ENCODE data around the gene DCXR. TPM values are rescaled to one million over a fixed set of nuclear protein-coding genes. Genes with fewer than 3 reads are reported as not detected.

DCXR gene
- total RNA-seq, 1 experiment from 2014 or later, result 306 TPM

GRCh38 chr17:82076785-82077591 is 39.5 kb upstream of the DCXR start:
- Histone ChIP-seq H2AFZ (ENCODE audit: low read depth, low read length, poor library complexity, severe bottlenecking) (no peak overlapping the region), H3K9ac (ENCODE audit: low read length) (no peak overlapping the region), H3K4me3 (replicated peaks in 1 of 2; ENCODE audit: low read depth in 1 of 2, low read length in 2 of 2) (no peak overlapping the region), H3K9me2 (ENCODE audit: insufficient read depth) (no peaks in the 10 kb centered on the region), H3K27me3 (ENCODE audit: insufficient read depth, low read length) (no peaks in the 10 kb centered on the region), H3K36me3 (ENCODE audit: control insufficient read depth in 1 of 2, insufficient read depth in 2 of 2, low read length in 2 of 2) (peaks cover 27 to 32% of the 10 kb centered on the region in 2 experiments; a peak in 3 of 4 replicates), H3K79me2 (ENCODE audit: insufficient read depth, low read length) (no peaks in the 10 kb centered on the region), H3K4me2 (ENCODE audit: low read length) (no peak overlapping the region), H3K9me3 (ENCODE audit: control insufficient read depth in 1 of 2, insufficient read depth in 1 of 2, low read depth in 1 of 2, low read length in 2 of 2) (no peaks in the 10 kb centered on the region), H4K20me1 (ENCODE audit: insufficient read depth) (peaks cover 9% of the 10 kb centered on the region; the same call in 1 of the 2 replicates), H3K4me1 (ENCODE audit: control insufficient read depth in 1 of 2, insufficient read depth in 2 of 2, low read length in 2 of 2) (no peaks in the 10 kb centered on the region), H3K27ac (ENCODE audit: low read depth, low read length) (0 out of 2 replicates have a peak overlapping the region, but pooled peaks have one; percentile 5)
- ATAC-seq (peak; percentile 57), DNase-seq (ENCODE audit: low read depth, low spot score) (no peak)
- TF ChIP-seq EGR1 (IDR thresholded peaks at IDR 0.05; ENCODE audit: low read depth) (no peak), ZFX (IDR thresholded peaks at IDR 0.05) (0 out of 2 replicates have a peak, but pooled peaks have one; percentile 25), POLR2AphosphoS5 (IDR thresholded peaks at IDR 0.05; ENCODE audit: low read depth, low read length) (peak; percentile 41; the same call in 1 of the 2 replicates)
- CTCF ChIA-PET, result interaction anchor here (2.0 kb wide), 1 partner anchor 46 kb away, joined by 5 read pairs; no protein-coding TSS in a partner anchor
- RAD21 ChIA-PET (ENCODE audit: low non-redundant PET in 1 of 2, low total read pairs in 2 of 2, uncharacterized antibody in 2 of 2, unreplicated experiment in 2 of 2), result no interaction called here
- BruUV-seq (replicated peaks), result no TSS peak
- POLR2A ChIA-PET, result interaction anchor here (1.9 kb wide), 1 partner anchor 22 kb away, joined by 5 read pairs; the partner anchor contains the start of gene FASN
- intact Hi-C loops (cut with micrococcal nuclease), result no loop called here

- H3K36me3 ChIP-seq (ENCODE audit: control insufficient read depth in 1 of 2, insufficient read depth in 2 of 2, low read length in 2 of 2), result peaks cover 21 to 25% of the 10 kb centered on the region in 2 experiments; a peak in 3 of 4 replicates
- no peaks in the 10 kb centered on the region for H3K4me1 ChIP-seq (ENCODE audit: control insufficient read depth in 1 of 2, insufficient read depth in 2 of 2, low read length in 2 of 2)
- no peaks in the 10 kb centered on the region for H3K9me3 ChIP-seq (ENCODE audit: control insufficient read depth in 1 of 2, insufficient read depth in 1 of 2, low read depth in 1 of 2, low read length in 2 of 2)
- no peaks in the 10 kb centered on the region for H3K27me3 ChIP-seq (ENCODE audit: insufficient read depth, low read length)
- DNase-seq (ENCODE audit: low read depth, low spot score) (no peak), ATAC-seq (no peak)
- ChIA-PET POLR2A (interaction anchor here (1.9 kb wide), 1 partner anchor 22 kb away, joined by 5 read pairs; the partner anchor contains the start of gene FASN), CTCF (interaction anchor here (2.0 kb wide), 1 partner anchor 46 kb away, joined by 5 read pairs; no protein-coding TSS in a partner anchor), RAD21 (ENCODE audit: low non-redundant PET in 1 of 2, low total read pairs in 2 of 2, uncharacterized antibody in 2 of 2, unreplicated experiment in 2 of 2) (interaction anchor here in 1 of 2 experiments (0.5 kb wide), 1 partner anchor 28 kb away, joined by 3 read pairs; no protein-coding TSS in a partner anchor)
- no peak overlapping the region for H3K9ac ChIP-seq (ENCODE audit: low read length)
- 0 out of 2 replicates have a peak overlapping the region, but pooled peaks have one; percentile 5 for H3K27ac ChIP-seq (ENCODE audit: low read depth, low read length)
- no peaks in the 10 kb centered on the region for H3K79me2 ChIP-seq (ENCODE audit: insufficient read depth, low read length)
- BruUV-seq (replicated peaks), result no TSS peak
- intact Hi-C loops (cut with micrococcal nuclease), result no loop called here
- no peak for TF ChIP-seq POLR2A (IDR thresholded peaks at IDR 0.05; ENCODE audit: borderline replicate concordance, extremely low read depth, insufficient read depth, insufficient read length)
- no peak for TF ChIP-seq ATF3 (IDR thresholded peaks at IDR 0.05)
- no peak for TF ChIP-seq CBX3 (IDR thresholded peaks at IDR 0.05; ENCODE audit: low read depth)
- no peak for TF ChIP-seq SIN3A (IDR thresholded peaks at IDR 0.05; ENCODE audit: low read depth)
- no peak; the same call in 1 of the 2 replicates for TF ChIP-seq POLR2AphosphoS5 (IDR thresholded peaks at IDR 0.05; ENCODE audit: low read depth, low read length)
- no peak for TF ChIP-seq RAD21 (IDR thresholded peaks at IDR 0.05; ENCODE audit: low read depth)
- TF ChIP-seq EZH2phosphoT487 (IDR thresholded peaks at IDR 0.05; ENCODE audit: borderline replicate concordance), result no peak
- no peak for TF ChIP-seq EZH2 (IDR thresholded peaks at IDR 0.05)
- peaks cover 9% of the 10 kb centered on the region; the same call in 1 of the 2 replicates for H4K20me1 ChIP-seq (ENCODE audit: insufficient read depth)
- H3K4me2 ChIP-seq (ENCODE audit: low read length), result no peak overlapping the region
- no peaks in the 10 kb centered on the region for H3K9me2 ChIP-seq (ENCODE audit: insufficient read depth)
- H3K4me3 ChIP-seq (replicated peaks in 1 of 2; ENCODE audit: low read depth in 1 of 2, low read length in 2 of 2), result no peak overlapping the region
- no peak overlapping the region for H2AFZ ChIP-seq (ENCODE audit: low read depth, low read length, poor library complexity, severe bottlenecking)
These were observed 38.7 kb upstream of the DCXR start for GRCh38 chr17:82076018-82076784.
